ENCODE data around the gene ST6GAL1. TPM values are rescaled to one million over a fixed set of nuclear protein-coding genes. Genes with fewer than 3 reads are reported as not detected.

Gene ST6GAL1
- total and polyA plus RNA-seq, 2 of the 8 experiments (the other 6 are each of a cell fraction or from before 2014, with no cell fraction given): 62.8 to 80.9 TPM

DNA sequence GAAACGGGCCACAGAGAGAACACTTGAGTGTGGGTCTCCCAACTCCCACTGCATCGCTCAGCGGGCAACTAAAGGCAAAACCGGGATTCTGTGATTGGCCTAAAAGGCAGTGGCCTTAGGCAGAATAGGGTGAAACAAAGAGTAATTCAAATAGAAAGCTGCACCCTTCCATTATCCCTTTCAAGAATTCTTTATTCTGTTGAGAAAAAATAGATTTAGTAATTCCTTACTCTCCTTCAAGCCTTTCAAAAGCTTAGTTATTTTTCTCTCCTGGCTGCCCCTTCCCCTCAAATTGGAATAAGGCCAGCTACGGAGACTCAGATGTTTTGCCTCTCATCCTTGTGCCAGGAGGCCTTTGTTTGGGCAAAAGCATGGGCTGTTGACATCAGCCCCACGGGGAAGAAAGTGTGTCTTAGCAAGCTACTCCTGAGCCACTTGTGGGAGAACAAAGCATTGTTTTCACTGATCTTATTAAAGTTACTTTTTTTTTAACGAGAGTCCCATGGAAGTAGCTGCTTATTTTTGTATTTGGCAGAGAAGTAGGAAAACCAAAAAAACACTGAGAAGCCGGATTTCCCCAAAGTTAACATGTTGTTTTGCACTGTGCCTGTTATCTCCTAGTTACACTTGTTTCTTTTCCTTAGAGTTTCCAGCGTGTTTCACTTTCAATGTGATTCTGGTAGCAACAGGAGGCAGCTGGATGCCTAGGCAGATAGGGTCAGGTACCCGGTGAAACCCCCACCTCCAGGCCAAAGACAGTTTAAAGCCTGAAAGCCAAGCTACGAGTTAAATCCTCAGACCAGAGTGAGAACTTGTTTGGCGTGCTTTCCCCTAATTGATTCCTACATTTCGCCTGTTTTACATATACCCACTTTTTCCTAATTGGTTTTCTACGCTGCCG is 2.2 kb downstream of the ST6GAL1 start:
- Histone ChIP-seq H4K91ac (replicated peaks; ENCODE audit: insufficient read length, low read length) (peak overlapping the region; percentile 75), H2BK15ac (ENCODE audit: low read length) (peak overlapping the region; percentile 36; the same call in 1 of the 2 replicates), H3K4ac (replicated peaks; ENCODE audit: insufficient read length, low read depth, low read length) (no peak overlapping the region), H3K18ac (ENCODE audit: extremely low read depth, low read length) (peak overlapping the region; percentile 93; the same call in 1 of the 2 replicates), H3K9ac (replicated peaks in 1 of 4; ENCODE audit: extremely low read depth in 1 of 4, low read depth in 3 of 4, low read length in 3 of 4) (peak overlapping the region in 3 of 4 experiments; percentile 34 to 91 (median 70); a peak in 5 of 7 replicates), H2BK5ac (ENCODE audit: low read depth, low read length) (peak overlapping the region; percentile 53; the same call in 1 of the 2 replicates), H4K20me1 (replicated peaks in 1 of 2; ENCODE audit: control insufficient read depth in 1 of 2, insufficient read depth in 2 of 2, low read length in 2 of 2) (peaks cover 0 to 2% of the 10 kb centered on the region in 2 experiments), H4K5ac (ENCODE audit: insufficient read length, low read depth, low read length) (peak overlapping the region; percentile 12), H3K56ac (replicated peaks; ENCODE audit: insufficient read length, low read depth, low read length) (no peak overlapping the region), H3K23ac (ENCODE audit: insufficient read length) (no peak overlapping the region), H3K79me1 (ENCODE audit: low read depth, low read length) (peaks cover 2% of the 10 kb centered on the region), H3K4me3 (ENCODE audit: extremely low read depth in 1 of 4, insufficient read depth in 2 of 4, low read depth in 3 of 4, low read length in 4 of 4) (peak overlapping the region; percentile 76 to 89 (median 80)), H3K4me1 (replicated peaks in 1 of 4; ENCODE audit: control insufficient read depth in 3 of 4, insufficient read depth in 4 of 4, low read length in 3 of 4) (peaks cover 10 to 17% (median 14%) of the 10 kb centered on the region in 4 experiments; a peak in 6 of 7 replicates), H3K23me2 (ENCODE audit: low read depth, low read length) (peaks cover 15% of the 10 kb centered on the region), H3K36me3 (ENCODE audit: control insufficient read depth in 2 of 4, insufficient read depth in 4 of 4, low read length in 3 of 4) (peaks cover 0 to 35% (median 8%) of the 10 kb centered on the region in 4 experiments; a peak in 4 of 8 replicates), H2BK120ac (replicated peaks; ENCODE audit: low read depth, low read length) (no peak overlapping the region), H2AK5ac (ENCODE audit: low read depth, low read length) (no peak overlapping the region), H3K9me3 (ENCODE audit: insufficient read depth in 2 of 2, low read depth in 1 of 2, low read length in 1 of 2) (no peaks in the 10 kb centered on the region; a peak in 1 of 4 replicates), H2BK12ac (ENCODE audit: low read depth, low read length) (peak overlapping the region; percentile 84; the same call in 1 of the 2 replicates), H2AFZ (ENCODE audit: low read length) (no peak overlapping the region), H3K27me3 (replicated peaks in 1 of 4; ENCODE audit: control insufficient read depth in 3 of 4, extremely low read depth in 1 of 4, insufficient read depth in 3 of 4, low read length in 3 of 4) (peaks cover 0 to 6% (median 0%) of the 10 kb centered on the region in 4 experiments; a peak in 2 of 7 replicates), H3K14ac (ENCODE audit: insufficient read length) (no peak overlapping the region), H3K27ac (ENCODE audit: low read depth, low read length) (no peak overlapping the region), H4K8ac (ENCODE audit: extremely low read depth, insufficient read depth, low read length) (peak overlapping the region; percentile 60; the same call in 1 of the 2 replicates), H2BK20ac (ENCODE audit: low read length) (no peak overlapping the region), H3K4me2 (ENCODE audit: insufficient read depth in 1 of 2, low read depth in 2 of 2, low read length in 2 of 2) (peak overlapping the region; percentile 72 to 91), H3K79me2 (ENCODE audit: control insufficient read depth in 1 of 2, insufficient read depth in 2 of 2, low read length in 2 of 2) (peaks cover 16 to 61% of the 10 kb centered on the region in 2 experiments)
- WGBS, 2 experiments (ENCODE audit: extremely low coverage in 1 of 2, insufficient coverage in 1 of 2, insufficient read length in 1 of 2, insufficient replicate concordance in 2 of 2, low coverage in 1 of 2, low lambda C conversion rate in 2 of 2, missing lambda C conversion rate in 1 of 2): 51% methylated on average over 15 of the region's 15 CpGs; no CpG with 5 or more reads in 1 of the 2 experiments
- CTCF ChIA-PET (ENCODE audit: partially characterized antibody): interaction anchor here (0.6 to 4.7 kb wide), 15 partner anchors 7 to 858 kb away, joined by 3 to 22 read pairs (median 4); partner anchors contain the start of gene RPL39L
- DNase-seq (ENCODE audit: low read depth in 1 of 2, low spot score in 2 of 2) (no peak), FAIRE-seq (no peak)
- POLR2A ChIA-PET (ENCODE audit: partially characterized antibody): interaction anchor here (1.1 to 3.4 kb wide), 18 partner anchors 9 to 202 kb away, joined by 3 to 17 read pairs (median 4); partner anchors contain the start of gene EIF4A2
- TF ChIP-seq TBP (IDR thresholded peaks at IDR 0.05; ENCODE audit: low read depth, low read length) (no peak), PHF8 (conservative IDR thresholded peaks at IDR 0.05; ENCODE audit: low read depth, low read length) (no peak), SP1 (IDR thresholded peaks at IDR 0.05; ENCODE audit: low read depth, low read length) (no peak), CBX8 (IDR thresholded peaks at IDR 0.05; ENCODE audit: borderline replicate concordance, low read depth, low read length) (no peak), MAFK (IDR thresholded peaks at IDR 0.05; ENCODE audit: low read depth, low read length) (no peak), NANOG (IDR thresholded peaks at IDR 0.05; ENCODE audit: insufficient read depth, low read depth, low read length, poor library complexity, severe bottlenecking) (no peak), BACH1 (IDR thresholded peaks at IDR 0.05; ENCODE audit: low read length) (no peak), CTBP2 (IDR thresholded peaks at IDR 0.05; ENCODE audit: borderline replicate concordance, insufficient read depth, insufficient read length, low read length) (no peak), CBX5 (IDR thresholded peaks at IDR 0.05; ENCODE audit: low read depth, low read length) (no peak)

All from H1 (cell line).